HepG2 (cell line): ENCODE data around the gene TCERG1L. TPM values are rescaled to one million over a fixed set of nuclear protein-coding genes. Genes with fewer than 3 reads are reported as not detected.

Source experiments
- ATAC-seq: fragments of 200-7000 bp; cut with Tn5 transposase; 3 replicates; pipeline ENCODE4 v1.9.1; 2020; ENCODE audit warnings: mild to moderate bottlenecking, moderate library complexity
- BruUV-seq: library from RNA; stranded (reverse); fragments of 400-500 nt; replicated peaks from 2 replicates; lab custom pipeline; 2021; lab: Mats Ljungman, UMichigan
- CTCF ChIA-PET: fragments of 300-600 bp; formaldehyde crosslinking; extraction: SDS; loops from one replicate; lab custom pipeline; 2021; ENCODE audit warnings: low total read pairs, inconsistent platforms, low intra/inter-chr PET ratio; lab: Yijun Ruan, JAX
- POLR2A ChIA-PET: fragments of 350-600 bp; sonication (Branson Sonifier 250); formaldehyde crosslinking; loops from one replicate; lab custom pipeline; 2020; ENCODE audit warnings: antibody characterized with exemption, inconsistent platforms; lab: Yijun Ruan, JAX
- DNase-seq: peaks from one replicate; pipeline ENCODE4 v3.0.0-alpha.2; 2015; ENCODE audit warnings: low spot score
- FAIRE-seq: peaks from 3 replicates; lab custom pipeline; 2011; peaks lifted over from hg19 to GRCh38; lab: Jason Lieb, UNC
- H2AFZ ChIP-seq: one replicate; pipeline ENCODE4 v1.6.1; 2011; ENCODE audit warnings: low read length, inconsistent platforms
- H3K27ac ChIP-seq: fragments of 300-600 bp; 3 replicates; pipeline ENCODE4 v1.8.0; 2011; ENCODE audit warnings: mixed run types, mild to moderate bottlenecking, mixed read lengths, low read length, inconsistent platforms; ENCODE audit not compliant: insufficient read depth; ENCODE audit errors: extremely low read length
- H3K27me3 ChIP-seq, 2 experiments: fragments of 200-600 bp in 1 of 2; 2 replicates in 1 of 2; 3 replicates in 1 of 2; pipeline versions ENCODE4 v1.6.0 to v1.8.0; 2011; ENCODE audit warnings: low read length in 2 of 2, mild to moderate bottlenecking in 2 of 2, moderate library complexity in 2 of 2, inconsistent platforms in 1 of 2; ENCODE audit not compliant: insufficient read depth in 2 of 2, control insufficient read depth in 1 of 2
- H3K36me3 ChIP-seq, 2 experiments: fragments of 200-600 bp in 1 of 2; replicated peaks in 1 of 2; 2 replicates in 1 of 2; 3 replicates in 1 of 2; pipeline versions ENCODE4 v1.5.1 to v1.8.0; 2011; ENCODE audit warnings: low read length in 2 of 2, inconsistent platforms in 1 of 2; ENCODE audit not compliant: insufficient read depth in 2 of 2, control insufficient read depth in 1 of 2
- H3K4me1 ChIP-seq: 2 replicates; pipeline ENCODE4 v1.5.1; 2012; ENCODE audit warnings: low read length, inconsistent platforms; ENCODE audit not compliant: insufficient read depth
- H3K4me2 ChIP-seq: 2 replicates; pipeline ENCODE4 v1.6.0; 2011; ENCODE audit warnings: low read depth, low read length, inconsistent platforms
- H3K4me3 ChIP-seq, 3 experiments: fragments of 200-600 bp in 1 of 3; sonication (generic), shearing (Covaris generic) in 1 of 3; replicated peaks in 1 of 3; 2 replicates each; pipeline ENCODE4 v1.5.1; 2011 to 2016; ENCODE audit warnings: low read length in 3 of 3, inconsistent platforms in 2 of 3, low read depth in 2 of 3, mild to moderate bottlenecking in 2 of 3, control low read depth in 1 of 3, mixed read lengths in 1 of 3; ENCODE audit not compliant: insufficient read depth in 1 of 3
- H3K79me2 ChIP-seq: one replicate; pipeline ENCODE4 v1.6.1; 2011; ENCODE audit warnings: low read length, inconsistent platforms; ENCODE audit not compliant: insufficient read depth
- H3K9ac ChIP-seq: 2 replicates; pipeline ENCODE4 v1.6.0; 2011; ENCODE audit warnings: mild to moderate bottlenecking, low read depth, low read length, inconsistent platforms; ENCODE audit not compliant: insufficient read depth
- H3K9me3 ChIP-seq: 2 replicates; pipeline ENCODE4 v1.5.1; 2012; ENCODE audit warnings: mild to moderate bottlenecking, low read length
- H4K20me1 ChIP-seq: 2 replicates; pipeline ENCODE4 v1.6.0; 2011; ENCODE audit warnings: inconsistent platforms, mild to moderate bottlenecking, low read length, moderate library complexity; ENCODE audit not compliant: insufficient read depth
- ARNT ChIP-seq: fragments of 450-650 bp; IDR thresholded peaks from 2 replicates; pipeline ENCODE4 v1.6.1; 2017
- CHD4 ChIP-seq: fragments of 200-600 bp; sonication (generic); IDR thresholded peaks from 2 replicates; pipeline ENCODE4 v1.7.0; 2017; ENCODE audit warnings: mild to moderate bottlenecking, low read length, borderline replicate concordance
- EEA1 ChIP-seq: sonication (generic); formaldehyde crosslinking; IDR thresholded peaks from 2 replicates; pipeline ENCODE4 v1.5.1; 2020; ENCODE audit warnings: mild to moderate bottlenecking, missing genetic modification reagents, borderline replicate concordance
- ELF4 ChIP-seq: sonication (generic); formaldehyde crosslinking; IDR thresholded peaks from 2 replicates; pipeline ENCODE4 v1.5.0; 2020; ENCODE audit warnings: missing genetic modification reagents, mild to moderate bottlenecking, moderate library complexity, borderline replicate concordance
- NAIF1 ChIP-seq: sonication (generic); formaldehyde crosslinking; IDR thresholded peaks from 2 replicates; pipeline ENCODE4 v1.5.0; 2020; ENCODE audit warnings: mild to moderate bottlenecking, missing genetic modification reagents, borderline replicate concordance
- SATB2 ChIP-seq: sonication (generic); formaldehyde crosslinking; IDR thresholded peaks from 2 replicates; pipeline ENCODE4 v1.5.0; 2020; ENCODE audit warnings: missing genetic modification reagents
- ZNF614 ChIP-seq: IDR thresholded peaks from 2 replicates; pipeline ENCODE4 v1.6.1; 2018; ENCODE audit warnings: missing biosample characterization, missing genetic modification reagents, inconsistent platforms, borderline replicate concordance
- ZNF749 ChIP-seq: sonication (generic); formaldehyde crosslinking; IDR thresholded peaks from 2 replicates; pipeline ENCODE4 v1.8.0; 2022; ENCODE audit warnings: mild to moderate bottlenecking, missing genetic modification reagents, moderate library complexity, borderline replicate concordance
- WGBS: methylation state at CpG from one replicate; pipeline ENCODE4 v1.1.6; 2017; ENCODE audit warnings: low lambda C conversion rate; 5-methylcytosine and 5-hydroxymethylcytosine counted together
- in situ Hi-C: cut with HindIII; loops from 2 replicates; pipeline ENCODE4 v1.10.0; 2017; ENCODE audit warnings: low pct_unique_long_range_greater_than_20kb; ENCODE audit not compliant: extremely low pct_ligation_motif_present
- intact Hi-C: fragments of 100-400 bp; cut with micrococcal nuclease; formaldehyde crosslinking; loops from one replicate; pipeline ENCODE4 v1.10.0; 2022; ENCODE audit not compliant: unreplicated experiment
- polyA plus RNA-seq, 8 experiments: library from polyadenylated mRNA; depleted of rRNA in 3 of 8; stranded (reverse) in 7 of 8; unstranded in 1 of 8; fragments of >200 nt; fragmentation: Illumina TruSeq in 4 of 8; extraction: Trizol in 4 of 8; gene quantifications; 2 replicates each; pipeline versions ENCODE4 v1.2.1 to v1.2.3, GENCODE V29; 2011 to 2016; ENCODE audit warnings: low read depth in 4 of 8, missing spikeins in 1 of 8, mixed read lengths in 1 of 8; ENCODE audit not compliant: insufficient read depth in 1 of 8
- total RNA-seq, 5 experiments: library from RNA; depleted of rRNA; stranded (reverse); fragments of >200 nt; fragmentation: Illumina TruSeq; extraction: Trizol; gene quantifications; 2 replicates each; pipeline ENCODE4 v1.2.3, GENCODE V29; 2016; ENCODE audit warnings: low read depth in 1 of 5
- TF ChIP-seq, protein P1 (sequence below): sonication (generic); formaldehyde crosslinking; IDR thresholded peaks from 2 replicates; pipeline ENCODE4 v1.8.1; 2023; ENCODE audit warnings: mild to moderate bottlenecking, missing genetic modification reagents, borderline replicate concordance
- TF ChIP-seq, protein P2 (sequence below): sonication (generic); formaldehyde crosslinking; IDR thresholded peaks from 2 replicates; pipeline ENCODE4 v1.4.0; 2020; ENCODE audit warnings: mild to moderate bottlenecking, missing genetic modification reagents
- TF ChIP-seq, protein P3 (sequence below): fragments of 450-650 bp; IDR thresholded peaks from 2 replicates; pipeline ENCODE4 v1.6.1; 2017; ENCODE audit warnings: mild to moderate bottlenecking
- TF ChIP-seq, protein P4 (sequence below): sonication (generic); formaldehyde crosslinking; IDR thresholded peaks from 2 replicates; pipeline ENCODE4 v1.5.1; 2020; ENCODE audit warnings: mild to moderate bottlenecking, missing genetic modification reagents, moderate library complexity
- TF ChIP-seq, protein P5 (sequence below): sonication (generic); formaldehyde crosslinking; IDR thresholded peaks from 2 replicates; pipeline ENCODE4 v1.8.1; 2023; ENCODE audit warnings: mild to moderate bottlenecking, inconsistent platforms, moderate library complexity, missing genetic modification reagents, borderline replicate concordance

Gene TCERG1L
- total and polyA plus RNA-seq, 2 of the 13 experiments (the other 11 are each of a cell fraction or from before 2014, with no cell fraction given), result not detected

DNA sequence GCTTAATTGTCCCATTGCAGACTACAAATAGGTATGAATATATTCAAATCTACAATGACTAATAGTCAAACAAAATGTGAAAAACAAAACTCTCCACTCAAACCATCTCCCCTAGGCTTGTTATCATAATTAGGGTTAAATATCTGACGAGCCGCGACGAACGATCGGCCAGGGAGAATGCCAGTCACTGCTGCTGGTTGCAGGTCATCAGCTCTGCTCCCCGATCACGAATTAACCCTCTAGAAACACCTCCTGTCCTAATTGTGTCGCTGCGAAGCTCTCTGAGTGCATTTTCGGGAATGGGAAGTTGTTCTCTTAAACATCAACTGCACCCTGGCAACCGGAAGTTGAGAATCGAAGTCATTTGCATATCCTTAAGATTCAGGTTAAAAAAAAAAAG, 167.3 kb downstream of the TCERG1L start (continued):
- TF ChIP-seq, protein P1, sequence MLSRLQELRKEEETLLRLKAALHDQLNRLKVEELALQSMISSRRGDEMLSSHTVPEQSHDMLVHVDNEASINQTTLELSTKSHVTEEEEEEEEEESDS (CRISPR knock-in tag), result no peak
- TF ChIP-seq, protein P2, sequence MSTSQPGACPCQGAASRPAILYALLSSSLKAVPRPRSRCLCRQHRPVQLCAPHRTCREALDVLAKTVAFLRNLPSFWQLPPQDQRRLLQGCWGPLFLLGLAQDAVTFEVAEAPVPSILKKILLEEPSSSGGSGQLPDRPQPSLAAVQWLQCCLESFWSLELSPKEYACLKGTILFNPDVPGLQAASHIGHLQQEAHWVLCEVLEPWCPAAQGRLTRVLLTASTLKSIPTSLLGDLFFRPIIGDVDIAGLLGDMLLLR, result no peak
- no peak for TF ChIP-seq ZNF614 (CRISPR knock-in tag)
- TF ChIP-seq NAIF1, result no peak

DNA sequence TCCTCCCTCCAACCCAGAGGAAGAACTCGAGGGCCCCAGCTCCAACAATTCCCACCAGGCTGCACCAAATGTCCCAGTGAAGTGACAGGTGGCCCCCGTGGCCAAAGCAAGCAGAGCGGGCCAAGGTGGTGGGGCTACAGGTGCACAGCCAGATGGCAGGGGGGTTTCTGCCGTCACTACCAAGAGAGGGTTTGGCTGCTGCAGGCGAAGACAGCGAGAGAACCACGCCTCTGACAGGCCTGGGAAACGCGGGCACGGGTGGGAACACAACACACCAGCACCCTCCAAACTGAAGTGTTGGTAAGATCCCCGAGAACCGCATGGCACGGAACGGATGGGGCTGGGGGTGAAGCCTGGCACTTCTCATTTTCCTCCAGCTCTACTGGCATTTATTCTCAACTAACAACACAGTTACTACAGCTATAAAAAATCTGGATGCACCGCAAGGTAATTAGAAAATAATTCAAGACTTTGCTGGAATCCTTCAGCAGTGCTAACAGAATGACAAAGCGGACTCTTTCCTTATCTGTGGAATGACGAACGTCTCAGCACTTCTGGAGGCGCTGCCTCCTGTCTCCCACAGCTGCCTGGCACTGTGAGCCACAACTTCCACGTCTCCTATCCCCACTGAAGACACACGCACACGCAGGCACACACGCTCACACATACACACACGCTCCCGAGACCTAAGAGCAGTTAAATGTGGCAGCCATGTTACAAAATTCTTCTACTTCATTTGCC, 167.9 kb downstream of the TCERG1L start:
- ChIA-PET CTCF (no interaction called here), POLR2A (no interaction called here)
- H3K4me3 ChIP-seq, result no peak overlapping the region
- no peak overlapping the region for H3K27ac ChIP-seq
- DNase-seq (no peak), ATAC-seq (no peak), FAIRE-seq (no peak)
- H3K4me1 ChIP-seq, result no peaks in the 10 kb centered on the region
- no peak overlapping the region for H3K9ac ChIP-seq
- no peak overlapping the region for H3K4me2 ChIP-seq
- WGBS, result 31% methylated on average over 22 of the region's 25 CpGs
- no peaks in the 10 kb centered on the region for H4K20me1 ChIP-seq
- no peaks in the 10 kb centered on the region for H3K36me3 ChIP-seq
- H2AFZ ChIP-seq, result no peak overlapping the region
- BruUV-seq, result no TSS peak
- in situ Hi-C loops (no loop called here), intact Hi-C loops (no loop called here)
- H3K27me3 ChIP-seq, result peaks cover 0 to 31% of the 10 kb centered on the region in 2 experiments; a peak in 3 of 5 replicates
- H3K79me2 ChIP-seq, result no peaks in the 10 kb centered on the region
- no peaks in the 10 kb centered on the region for H3K9me3 ChIP-seq
- TF ChIP-seq, protein P3, sequence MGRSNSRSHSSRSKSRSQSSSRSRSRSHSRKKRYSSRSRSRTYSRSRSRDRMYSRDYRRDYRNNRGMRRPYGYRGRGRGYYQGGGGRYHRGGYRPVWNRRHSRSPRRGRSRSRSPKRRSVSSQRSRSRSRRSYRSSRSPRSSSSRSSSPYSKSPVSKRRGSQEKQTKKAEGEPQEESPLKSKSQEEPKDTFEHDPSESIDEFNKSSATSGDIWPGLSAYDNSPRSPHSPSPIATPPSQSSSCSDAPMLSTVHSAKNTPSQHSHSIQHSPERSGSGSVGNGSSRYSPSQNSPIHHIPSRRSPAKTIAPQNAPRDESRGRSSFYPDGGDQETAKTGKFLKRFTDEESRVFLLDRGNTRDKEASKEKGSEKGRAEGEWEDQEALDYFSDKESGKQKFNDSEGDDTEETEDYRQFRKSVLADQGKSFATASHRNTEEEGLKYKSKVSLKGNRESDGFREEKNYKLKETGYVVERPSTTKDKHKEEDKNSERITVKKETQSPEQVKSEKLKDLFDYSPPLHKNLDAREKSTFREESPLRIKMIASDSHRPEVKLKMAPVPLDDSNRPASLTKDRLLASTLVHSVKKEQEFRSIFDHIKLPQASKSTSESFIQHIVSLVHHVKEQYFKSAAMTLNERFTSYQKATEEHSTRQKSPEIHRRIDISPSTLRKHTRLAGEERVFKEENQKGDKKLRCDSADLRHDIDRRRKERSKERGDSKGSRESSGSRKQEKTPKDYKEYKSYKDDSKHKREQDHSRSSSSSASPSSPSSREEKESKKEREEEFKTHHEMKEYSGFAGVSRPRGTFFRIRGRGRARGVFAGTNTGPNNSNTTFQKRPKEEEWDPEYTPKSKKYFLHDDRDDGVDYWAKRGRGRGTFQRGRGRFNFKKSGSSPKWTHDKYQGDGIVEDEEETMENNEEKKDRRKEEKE, result no peak
- TF ChIP-seq, protein P4, sequence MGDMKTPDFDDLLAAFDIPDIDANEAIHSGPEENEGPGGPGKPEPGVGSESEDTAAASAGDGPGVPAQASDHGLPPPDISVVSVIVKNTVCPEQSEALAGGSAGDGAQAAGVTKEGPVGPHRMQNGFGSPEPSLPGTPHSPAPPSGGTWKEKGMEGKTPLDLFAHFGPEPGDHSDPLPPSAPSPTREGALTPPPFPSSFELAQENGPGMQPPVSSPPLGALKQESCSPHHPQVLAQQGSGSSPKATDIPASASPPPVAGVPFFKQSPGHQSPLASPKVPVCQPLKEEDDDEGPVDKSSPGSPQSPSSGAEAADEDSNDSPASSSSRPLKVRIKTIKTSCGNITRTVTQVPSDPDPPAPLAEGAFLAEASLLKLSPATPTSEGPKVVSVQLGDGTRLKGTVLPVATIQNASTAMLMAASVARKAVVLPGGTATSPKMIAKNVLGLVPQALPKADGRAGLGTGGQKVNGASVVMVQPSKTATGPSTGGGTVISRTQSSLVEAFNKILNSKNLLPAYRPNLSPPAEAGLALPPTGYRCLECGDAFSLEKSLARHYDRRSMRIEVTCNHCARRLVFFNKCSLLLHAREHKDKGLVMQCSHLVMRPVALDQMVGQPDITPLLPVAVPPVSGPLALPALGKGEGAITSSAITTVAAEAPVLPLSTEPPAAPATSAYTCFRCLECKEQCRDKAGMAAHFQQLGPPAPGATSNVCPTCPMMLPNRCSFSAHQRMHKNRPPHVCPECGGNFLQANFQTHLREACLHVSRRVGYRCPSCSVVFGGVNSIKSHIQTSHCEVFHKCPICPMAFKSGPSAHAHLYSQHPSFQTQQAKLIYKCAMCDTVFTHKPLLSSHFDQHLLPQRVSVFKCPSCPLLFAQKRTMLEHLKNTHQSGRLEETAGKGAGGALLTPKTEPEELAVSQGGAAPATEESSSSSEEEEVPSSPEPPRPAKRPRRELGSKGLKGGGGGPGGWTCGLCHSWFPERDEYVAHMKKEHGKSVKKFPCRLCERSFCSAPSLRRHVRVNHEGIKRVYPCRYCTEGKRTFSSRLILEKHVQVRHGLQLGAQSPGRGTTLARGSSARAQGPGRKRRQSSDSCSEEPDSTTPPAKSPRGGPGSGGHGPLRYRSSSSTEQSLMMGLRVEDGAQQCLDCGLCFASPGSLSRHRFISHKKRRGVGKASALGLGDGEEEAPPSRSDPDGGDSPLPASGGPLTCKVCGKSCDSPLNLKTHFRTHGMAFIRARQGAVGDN, result no peak
- no peak for TF ChIP-seq SATB2 (CRISPR knock-in tag)
- TF ChIP-seq, protein P5, sequence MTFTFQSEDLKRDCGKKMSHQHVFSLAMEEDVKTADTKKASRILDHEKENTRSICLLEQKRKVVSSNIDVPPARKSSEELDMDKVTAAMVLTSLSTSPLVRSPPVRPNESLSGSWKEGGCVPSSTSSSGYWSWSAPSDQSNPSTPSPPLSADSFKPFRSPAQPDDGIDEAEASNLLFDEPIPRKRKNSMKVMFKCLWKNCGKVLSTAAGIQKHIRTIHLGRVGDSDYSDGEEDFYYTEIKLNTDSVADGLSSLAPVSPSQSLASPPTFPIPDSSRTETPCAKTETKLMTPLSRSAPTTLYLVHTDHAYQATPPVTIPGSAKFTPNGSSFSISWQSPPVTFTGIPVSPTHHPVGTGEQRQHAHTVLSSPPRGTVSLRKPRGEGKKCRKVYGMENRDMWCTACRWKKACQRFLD (CRISPR knock-in tag), result no peak
- TF ChIP-seq ZNF749 (CRISPR knock-in tag), result no peak
- no peak for TF ChIP-seq CHD4
- TF ChIP-seq EEA1, result no peak
- TF ChIP-seq ARNT, result no peak
- TF ChIP-seq ELF4 (CRISPR knock-in tag), result no peak
